ENCODE measurements around the gene ACSM6. TPM values are rescaled to one million over a fixed set of nuclear protein-coding genes. Genes with fewer than 3 reads are reported as not detected.

Gene ACSM6, protein sequence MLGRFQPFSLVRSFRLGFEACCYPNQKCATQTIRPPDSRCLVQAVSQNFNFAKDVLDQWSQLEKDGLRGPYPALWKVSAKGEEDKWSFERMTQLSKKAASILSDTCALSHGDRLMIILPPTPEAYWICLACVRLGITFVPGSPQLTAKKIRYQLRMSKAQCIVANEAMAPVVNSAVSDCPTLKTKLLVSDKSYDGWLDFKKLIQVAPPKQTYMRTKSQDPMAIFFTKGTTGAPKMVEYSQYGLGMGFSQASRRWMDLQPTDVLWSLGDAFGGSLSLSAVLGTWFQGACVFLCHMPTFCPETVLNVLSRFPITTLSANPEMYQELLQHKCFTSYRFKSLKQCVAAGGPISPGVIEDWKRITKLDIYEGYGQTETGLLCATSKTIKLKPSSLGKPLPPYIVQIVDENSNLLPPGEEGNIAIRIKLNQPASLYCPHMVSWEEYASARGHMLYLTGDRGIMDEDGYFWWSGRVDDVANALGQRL
- not detected in 2 replicates for total RNA-seq

GRCh38 chr10:95193944-95194343 is at the start of gene ACSM6:
Gene ACSM6 (plus strand): TSS chr10:95194238. CDS start chr10:95194486, 248 bp downstream.

Other genes starting within 250 kb of the ACSM6 start
- not detected in 2 replicates for gene CYP2C8, start 124.7 kb upstream of the ACSM6 start, total RNA-seq
- gene PDLIM1, start 96.8 kb downstream of the ACSM6 start, total RNA-seq = 36.1 and 74.6 TPM in 2 replicates

Measured in bladder microvascular endothelial cell (primary cell).